GM21367 (cell line): ENCODE data around the gene SDK1.

ENCODE experiments used
- ATAC-seq: cut with Tn5 transposase; IDR thresholded peaks from one replicate; pipeline ENCODE4 v1.9.1; 2021; ENCODE audit not compliant: unreplicated experiment

The SDK1 gene

DNA sequence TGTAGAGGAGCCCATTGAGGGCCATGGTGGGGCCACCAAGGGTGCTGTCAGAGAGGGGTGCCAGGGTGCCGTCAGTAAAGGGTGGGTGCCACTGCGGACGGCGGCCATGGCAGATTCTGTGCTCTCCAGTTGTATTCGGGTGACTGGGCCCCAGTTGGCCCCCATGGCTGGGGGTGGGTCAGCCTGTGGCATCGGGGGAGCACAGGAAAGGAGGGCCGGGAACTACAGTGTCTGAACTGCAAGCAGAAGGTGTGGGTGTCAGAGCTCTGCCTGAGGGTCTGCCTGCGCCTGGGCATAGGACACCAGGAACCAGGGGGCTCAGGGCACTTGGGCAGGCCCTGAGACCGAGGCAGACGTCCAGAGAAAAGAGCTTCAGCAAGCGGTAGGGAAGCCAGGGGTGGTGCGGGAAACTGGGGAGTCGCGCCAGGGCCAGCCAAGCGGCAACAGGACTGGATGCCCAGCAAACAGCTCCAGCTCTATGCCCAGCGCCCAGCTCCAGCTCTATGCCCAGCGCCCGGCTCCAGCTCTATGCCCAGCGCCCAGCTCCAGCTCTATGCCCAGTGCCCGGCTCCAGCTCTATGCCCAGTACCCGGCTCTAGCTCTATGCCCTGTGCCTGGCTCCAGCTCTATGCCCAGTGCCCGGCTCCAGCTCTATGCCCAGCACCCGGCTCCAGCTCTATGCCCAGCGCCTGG is 878.8 kb downstream of the SDK1 start:
- ATAC-seq: no peak

DNA sequence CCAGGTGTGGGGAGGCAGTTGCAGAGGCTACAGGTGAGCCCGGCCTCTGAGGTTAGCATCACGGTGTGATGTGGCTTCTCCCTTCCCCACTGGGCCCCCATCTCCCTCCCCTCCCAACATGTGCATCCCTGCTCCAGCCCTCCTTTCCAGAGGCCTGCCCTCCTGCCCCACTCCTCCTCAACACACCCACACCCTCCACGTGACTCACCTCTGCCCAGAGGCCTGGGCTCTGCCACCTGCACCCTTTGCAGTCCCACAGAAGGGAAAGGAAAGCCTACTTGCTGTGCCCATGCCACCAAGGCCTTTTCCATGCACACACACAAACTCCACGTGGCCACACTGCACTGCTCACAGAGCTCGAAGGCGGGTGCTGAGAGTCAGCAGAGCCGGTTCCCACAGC is 880.4 kb downstream of the SDK1 start:
- no peak for ATAC-seq

DNA sequence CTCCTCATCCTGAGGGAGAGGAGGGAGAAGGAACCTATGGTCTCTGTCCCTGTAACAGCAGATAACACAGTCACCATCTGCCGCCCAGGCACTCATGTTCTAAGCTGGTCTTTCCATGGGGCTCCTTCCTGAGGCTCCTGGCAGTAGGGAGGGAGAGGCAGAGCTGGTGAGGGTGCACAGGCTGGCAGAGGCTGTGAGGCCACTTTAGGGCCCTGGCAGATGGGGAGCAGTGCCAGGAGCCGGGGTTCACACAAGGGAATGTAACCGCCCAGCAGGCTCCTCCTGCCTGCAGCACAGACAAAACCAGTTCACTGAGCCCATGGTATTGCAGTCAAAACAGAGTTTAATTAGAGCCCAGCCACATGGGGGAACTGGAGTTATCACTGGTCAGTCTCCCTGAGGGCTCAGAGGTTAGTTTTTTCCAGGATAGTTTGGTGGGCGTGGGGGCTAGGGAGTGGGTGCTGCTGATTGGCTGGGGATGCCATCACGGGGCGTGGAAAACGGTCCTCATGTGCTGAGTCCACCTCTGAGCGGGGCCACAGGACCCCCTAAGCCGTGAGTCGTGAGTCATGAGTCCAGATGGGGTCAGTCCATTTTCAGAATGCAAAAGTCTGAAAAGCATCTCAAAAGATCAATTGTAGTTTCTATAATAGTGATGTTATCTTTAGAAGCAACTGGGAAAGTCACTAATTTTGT is 881.7 kb downstream of the SDK1 start:
- no peak for ATAC-seq

DNA sequence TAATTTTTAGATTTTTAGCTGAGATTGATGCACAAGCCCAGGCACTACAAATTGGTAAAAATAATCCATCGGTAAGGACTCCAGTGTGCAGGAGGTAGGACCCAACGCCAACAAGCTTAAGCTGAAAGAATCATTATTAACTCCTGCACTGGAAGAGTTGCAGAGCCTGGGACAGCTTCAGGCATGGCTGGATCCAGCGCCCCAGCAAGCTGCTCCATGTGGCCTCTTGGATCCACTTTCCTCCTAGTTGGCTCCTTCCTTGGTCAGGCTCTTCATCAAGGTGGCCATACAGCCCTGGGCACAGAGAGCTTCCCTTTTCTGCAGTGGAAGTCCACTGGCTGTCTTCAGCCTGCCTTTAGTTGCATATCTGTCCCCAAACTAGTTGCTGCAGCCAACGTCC is 883.6 kb downstream of the SDK1 start:
- no peak for ATAC-seq

DNA sequence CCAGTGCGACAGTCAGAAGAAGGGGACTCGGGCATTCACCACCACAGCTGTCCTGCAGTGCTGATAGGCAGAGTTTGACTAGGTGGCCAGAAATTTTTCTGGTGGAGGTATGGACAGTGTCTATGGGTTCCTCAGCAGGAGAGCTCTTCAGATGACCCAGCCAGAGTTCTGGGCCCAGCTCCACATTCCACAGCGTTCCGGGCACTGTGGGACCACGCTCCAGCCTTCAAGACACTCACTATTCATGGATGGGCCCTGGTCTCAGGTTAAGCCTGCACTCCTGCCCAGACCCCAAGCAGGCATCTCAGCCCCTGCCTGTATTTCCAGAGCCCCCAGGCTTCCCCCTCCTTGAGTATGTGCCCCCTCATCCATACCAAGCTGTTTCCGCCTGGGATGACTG is 884.1 kb downstream of the SDK1 start:
- ATAC-seq: no peak

DNA sequence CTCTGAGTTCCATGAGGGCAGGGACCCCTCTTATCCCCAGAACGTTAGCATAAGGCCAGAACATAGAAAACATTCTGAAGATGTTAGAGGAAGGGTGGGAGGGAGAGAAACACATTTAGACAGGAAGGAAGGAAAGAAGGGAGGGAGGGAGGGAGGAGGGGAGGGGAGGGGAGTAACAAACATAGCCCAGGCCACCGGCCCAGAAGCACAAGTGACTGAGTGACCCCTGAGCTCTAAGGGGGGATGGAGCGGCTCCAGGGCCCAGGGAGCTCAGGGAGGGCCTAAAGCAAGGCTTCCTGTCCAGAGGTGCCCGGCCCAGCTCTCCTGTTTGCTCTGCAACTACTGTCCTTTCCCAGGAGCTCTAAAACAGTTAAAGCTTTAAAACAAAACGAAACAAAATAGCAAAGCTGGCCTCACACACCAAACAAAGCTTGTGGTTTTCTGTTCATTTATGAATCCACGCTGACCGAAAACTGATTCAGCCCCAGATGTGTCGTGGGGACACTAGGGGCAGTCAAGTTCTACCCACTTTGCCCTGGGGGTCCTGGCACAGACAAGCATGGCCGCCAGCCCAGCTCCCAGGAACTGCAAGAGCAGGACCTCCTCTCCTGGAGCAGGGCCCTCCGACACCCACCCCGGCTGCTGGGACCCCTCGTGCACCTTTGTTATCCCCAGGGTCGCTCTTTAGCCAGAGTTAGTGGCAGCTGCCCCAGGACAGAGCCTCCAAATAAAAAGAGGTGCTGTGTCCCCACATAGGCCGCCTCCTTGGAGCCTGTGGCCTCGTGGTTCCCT is 884.9 kb downstream of the SDK1 start:
- ATAC-seq: no peak

DNA sequence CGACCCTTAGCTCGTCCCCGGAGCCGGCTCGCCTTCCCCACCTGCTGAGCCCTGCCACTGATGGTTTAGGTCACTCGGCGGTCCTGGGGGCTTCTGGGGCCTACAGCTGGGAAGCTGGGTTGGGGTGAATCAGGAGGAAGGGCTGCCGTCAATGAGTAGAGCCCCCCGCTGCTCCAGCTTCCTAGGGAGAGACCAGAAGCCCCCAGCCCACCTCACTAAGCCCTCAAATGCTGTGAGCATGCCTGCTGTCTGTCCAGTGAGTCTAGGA is 885.4 kb downstream of the SDK1 start:
- ATAC-seq: no peak

DNA sequence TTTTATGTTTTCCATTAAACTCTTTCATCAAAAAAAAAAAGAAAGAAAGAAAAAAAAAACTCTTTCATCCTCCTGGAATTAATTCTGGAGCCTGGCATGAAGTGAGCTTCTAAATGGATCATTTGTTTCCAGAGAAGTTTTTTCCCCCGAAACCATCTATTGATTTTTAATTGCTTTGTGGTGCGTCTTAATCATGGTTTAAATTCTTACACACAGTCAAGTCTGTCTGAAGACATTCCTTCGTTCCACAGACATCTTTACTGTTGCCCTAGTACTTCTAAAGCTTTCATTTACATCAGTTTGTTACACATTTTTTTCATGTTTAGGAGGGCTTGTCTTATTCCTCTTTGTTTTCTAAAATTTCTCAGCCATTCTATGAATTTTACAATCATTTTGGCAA is 887.6 kb downstream of the SDK1 start:
- ATAC-seq: no peak

DNA sequence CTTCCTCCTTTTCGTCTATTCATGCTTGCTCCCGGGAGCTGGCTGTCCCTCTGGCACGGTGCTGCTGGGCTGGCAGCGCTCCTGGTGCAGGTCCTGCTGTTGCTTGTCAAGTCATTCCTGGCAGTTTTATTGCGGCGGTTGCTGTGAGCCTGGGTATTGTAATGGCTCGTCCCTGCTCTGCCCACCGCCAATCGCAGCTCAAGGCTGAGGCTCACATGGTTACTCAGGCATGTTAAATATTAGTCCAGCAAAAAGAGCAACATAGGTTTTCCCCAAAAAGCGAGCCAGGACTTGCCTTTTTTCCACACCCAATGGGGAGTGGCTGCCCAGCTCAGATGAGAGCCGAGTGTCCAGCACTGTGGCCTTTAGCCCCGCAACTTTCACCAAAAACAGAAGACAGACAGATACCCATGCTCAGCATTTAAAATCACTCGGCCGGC is 888.1 kb downstream of the SDK1 start:
- ATAC-seq: no peak

DNA sequence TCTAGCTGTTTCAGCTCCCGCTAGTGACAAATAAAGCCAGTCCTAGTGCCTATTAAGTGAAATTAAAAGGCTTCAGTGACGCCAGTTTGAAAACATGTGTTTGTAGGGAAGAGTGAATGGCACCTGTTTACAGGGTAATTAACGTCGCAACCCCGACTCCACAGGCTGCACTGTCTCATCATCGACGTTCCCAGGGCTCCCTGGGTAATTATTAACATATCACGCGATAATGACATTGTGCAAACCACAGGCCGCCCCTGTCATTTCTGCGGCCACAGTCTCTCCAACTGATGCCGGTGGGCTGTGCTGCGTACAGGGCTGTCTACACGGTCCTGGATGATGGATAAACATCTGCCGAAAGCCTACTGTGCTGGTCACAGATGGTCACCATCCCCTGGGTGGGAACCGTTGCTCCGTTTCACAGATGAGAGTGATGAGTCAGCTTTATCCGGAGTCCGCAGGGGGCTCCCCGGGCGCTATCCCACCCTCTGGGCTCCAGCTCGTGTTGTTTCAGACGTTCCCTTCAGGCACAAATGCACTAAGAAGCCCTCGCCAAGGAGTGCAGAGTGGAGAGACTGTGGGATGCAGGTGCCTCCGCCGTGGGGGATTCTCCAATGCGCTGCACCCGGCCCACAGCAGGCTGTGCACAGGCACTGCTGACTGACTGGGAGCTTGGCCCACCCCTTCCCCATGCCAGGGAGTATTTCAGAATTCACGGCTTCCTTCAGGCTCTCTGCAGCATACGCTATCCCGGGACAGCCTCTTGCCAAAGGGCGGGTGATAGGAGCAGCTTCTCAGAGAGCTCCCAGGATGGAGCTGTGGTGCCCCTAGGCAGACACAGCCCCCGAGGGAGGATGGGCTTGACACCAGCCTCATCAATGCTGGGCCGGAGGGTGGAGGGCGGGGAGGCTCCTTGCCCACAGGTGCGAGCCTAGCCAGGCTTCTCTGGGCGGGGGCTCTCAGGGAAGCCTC is 889.2 kb downstream of the SDK1 start:
- no peak for ATAC-seq

DNA sequence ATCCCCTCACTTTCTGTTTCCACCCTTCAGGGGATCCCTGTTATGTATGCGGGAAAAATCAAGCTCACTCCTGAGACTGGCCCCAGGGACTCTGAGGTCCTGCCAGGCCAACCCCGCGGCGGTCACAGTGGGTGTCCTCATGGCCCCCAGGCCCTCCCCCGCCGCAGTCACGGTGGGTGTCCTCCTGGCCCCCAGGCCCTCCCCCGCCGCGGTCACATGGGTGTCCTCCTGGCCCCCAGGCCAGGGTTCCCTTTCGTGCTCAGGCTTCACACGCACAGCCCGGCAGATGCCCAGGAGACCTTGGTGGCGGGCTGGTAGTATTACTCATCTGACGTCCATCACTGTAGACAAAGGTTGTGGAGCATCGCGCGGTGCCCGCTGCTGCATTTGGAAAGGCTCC is 890.0 kb downstream of the SDK1 start:
- ATAC-seq: no peak

DNA sequence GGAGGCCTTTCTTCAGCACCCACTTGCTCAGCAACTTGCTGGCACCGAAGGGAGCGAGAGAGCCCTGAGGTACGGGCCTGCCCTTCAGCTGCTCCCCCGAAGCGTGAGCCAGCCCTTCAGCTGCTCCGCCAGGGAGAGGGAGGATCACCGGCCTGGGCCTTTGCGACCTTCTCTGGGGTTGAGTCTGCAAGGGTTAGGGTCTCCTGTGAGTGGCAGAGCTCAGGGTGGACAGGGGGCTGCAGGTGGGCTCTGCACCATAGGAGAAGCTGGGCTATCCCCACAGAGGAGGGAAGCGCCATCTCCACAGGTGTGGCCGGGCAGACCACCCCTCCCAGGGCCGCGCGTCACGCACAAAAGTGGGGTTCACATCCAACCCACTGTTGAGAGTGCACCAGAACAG is 890.5 kb downstream of the SDK1 start:
- ATAC-seq: no peak

DNA sequence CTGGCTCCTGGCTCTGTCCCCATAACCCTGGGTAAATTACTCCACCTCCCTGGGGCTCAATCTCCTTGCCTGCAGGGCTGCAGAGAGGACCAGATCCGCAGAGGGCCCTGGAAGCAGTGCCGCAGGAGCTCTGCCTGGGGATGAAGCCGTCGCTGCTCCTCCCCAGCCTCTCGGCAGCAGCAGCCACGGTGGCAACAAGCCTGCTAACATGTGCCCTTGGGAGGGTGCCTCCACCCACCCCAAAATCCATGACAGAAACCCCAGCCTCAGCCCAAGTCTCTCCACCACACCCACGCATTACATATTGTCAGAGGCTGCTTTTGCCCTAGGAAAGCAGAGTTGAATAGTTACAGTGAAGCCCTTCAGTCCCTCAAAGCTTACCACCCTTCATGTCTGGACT is 894.6 kb downstream of the SDK1 start:
- ATAC-seq: no peak

DNA sequence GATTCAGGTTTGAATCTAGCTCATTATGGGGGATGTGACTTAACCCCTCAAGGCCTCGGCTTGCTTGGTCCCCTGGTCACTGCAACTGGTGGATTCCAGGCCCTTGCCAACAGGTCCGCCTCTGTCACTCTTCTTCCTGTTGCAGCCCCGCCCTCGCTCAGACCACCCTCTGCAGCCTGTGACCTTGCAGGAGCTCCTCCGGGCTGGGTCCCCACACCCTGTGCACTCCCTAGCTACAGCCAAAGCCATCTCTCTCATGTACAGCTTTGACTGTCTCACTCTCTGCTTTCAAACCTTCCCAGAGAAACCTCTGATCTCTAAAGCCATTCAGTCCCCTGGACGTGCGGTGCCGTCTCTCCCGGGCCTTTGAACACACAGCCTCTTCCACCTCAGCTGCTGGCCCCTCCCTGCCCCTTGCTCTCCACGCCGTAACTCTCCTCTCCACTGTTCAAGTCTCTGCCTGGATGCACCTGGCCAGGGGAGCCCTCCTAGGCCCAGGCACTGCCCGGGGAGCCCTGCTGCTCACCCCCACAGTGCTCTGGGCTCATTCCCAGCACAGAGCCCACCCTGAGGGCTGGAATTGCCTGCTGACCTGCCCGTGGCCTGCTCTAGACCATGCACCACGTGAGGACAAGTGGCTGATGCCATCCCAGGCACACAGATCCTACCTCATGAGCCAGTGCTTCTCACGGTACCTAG is 895.2 kb downstream of the SDK1 start:
- ATAC-seq: no peak

DNA sequence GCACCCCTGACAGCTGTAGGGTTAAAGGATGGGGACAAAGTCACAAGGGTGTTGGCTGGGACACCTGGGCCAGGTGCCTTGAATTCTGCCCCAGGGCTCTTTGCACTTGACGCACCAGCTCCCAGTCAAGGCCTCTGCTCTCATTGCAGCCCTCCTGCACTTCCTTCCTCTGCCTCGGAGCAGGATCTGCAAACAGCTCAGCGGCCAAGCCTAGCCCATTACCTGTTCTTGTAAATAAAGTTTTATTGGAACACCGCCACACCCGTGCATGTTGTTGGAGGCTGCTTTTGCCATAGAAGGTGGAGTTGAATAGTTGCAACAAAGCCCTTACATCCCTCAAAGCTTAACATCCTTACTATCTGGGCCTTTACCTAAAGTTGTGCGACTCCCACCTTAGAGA is 897.2 kb downstream of the SDK1 start:
- ATAC-seq: no peak

DNA sequence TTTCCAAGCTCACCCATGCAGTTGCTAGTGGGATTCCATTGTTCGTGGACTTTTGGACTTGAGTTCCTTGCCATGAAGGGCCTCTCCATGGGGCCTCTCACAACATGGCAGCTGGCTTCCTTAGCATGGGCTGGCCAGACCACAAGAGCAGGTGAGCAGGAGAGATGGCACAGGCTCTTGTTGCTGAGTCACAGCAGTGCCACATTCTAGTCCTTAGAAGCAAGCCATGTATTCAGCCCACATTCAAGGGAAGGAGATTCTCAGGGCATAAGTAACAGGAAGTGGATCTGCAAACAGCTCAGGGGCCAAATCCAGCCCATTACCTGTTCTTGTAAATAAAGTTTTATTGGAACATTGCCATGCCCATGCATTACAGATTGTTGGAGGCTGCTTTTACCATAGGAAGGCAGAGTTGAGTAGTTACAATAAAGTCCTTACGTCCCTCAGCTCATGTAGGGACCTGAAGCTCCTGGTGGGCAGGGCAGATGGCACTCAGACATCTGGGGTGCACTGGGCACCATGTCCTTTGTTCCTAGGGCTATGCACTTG is 899.6 kb downstream of the SDK1 start:
- ATAC-seq: no peak

DNA sequence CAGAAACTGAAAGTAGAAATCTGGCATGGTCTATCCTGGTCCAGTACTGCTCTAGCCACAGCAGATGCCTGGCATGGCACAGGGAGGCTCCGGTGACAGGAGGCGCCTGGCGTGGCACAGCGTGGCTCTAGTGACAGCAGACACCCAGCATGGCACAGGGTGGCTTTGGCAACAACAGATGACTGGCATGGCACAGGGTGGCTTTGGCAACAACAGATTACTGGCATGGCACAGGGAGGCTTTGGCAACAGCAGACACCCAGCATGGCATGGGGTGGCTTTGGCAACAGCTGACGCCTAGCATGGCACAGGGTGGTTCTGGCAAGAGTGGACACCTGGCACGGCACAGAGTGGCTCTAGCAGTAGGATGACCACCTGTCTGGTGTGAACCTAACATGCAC is 900.5 kb downstream of the SDK1 start:
- no peak for ATAC-seq

DNA sequence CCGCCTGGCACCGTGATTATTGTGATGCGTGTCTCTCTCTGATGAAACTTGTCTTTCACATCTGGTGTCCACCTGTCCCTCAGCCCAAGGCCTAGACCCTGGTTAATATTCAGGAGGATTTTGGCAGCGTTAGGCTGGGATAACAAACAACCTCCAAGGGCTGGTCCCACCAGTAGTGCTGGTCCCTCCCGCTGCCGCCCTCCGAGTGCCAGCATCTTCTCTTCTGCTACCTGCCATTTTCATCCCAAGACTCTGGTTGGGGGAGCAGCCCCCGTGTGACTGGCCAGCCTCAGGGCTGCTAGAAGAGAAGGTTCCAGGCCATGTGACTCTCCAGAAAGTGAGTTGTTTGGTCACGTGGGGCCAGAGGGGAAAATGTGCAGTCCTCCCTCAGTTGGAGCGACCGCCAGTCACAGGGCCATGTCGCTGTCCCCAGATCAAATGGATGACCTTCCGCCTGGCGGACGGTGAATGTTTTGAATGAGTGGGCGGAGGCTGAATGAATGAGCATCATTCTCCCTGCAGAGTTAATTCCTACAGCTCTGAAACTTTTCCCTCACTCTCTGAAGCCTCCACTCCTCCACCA is 901.2 kb downstream of the SDK1 start:
- no peak for ATAC-seq

DNA sequence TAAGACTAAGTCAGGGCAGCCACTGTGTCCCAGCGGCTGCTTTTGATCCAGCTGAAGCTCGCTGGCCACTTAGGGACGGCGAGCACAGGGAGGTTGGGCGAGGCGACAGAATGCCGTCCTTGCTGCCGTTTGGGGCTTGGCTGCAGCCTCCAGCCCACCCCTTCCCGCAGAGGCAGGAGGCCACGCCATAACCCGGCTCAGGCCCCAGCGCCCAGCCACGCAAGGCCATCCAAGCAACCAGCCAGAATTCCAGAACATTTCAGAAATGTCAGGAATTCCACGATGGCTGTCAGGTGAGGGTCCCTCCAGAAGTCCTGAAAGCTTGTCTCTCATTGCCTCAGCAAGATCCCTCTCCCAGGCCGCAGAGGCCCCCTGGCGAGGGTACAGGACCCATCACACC is 901.9 kb downstream of the SDK1 start:
- no peak for ATAC-seq
